ENCODE results near the gene LITAF.

The LITAF gene

GRCh38 chr16:11551842-11552241, 34.9 kb downstream of the LITAF start:
- DNase-seq (ENCODE audit: low read depth in 2 of 2): no peak

DNA sequence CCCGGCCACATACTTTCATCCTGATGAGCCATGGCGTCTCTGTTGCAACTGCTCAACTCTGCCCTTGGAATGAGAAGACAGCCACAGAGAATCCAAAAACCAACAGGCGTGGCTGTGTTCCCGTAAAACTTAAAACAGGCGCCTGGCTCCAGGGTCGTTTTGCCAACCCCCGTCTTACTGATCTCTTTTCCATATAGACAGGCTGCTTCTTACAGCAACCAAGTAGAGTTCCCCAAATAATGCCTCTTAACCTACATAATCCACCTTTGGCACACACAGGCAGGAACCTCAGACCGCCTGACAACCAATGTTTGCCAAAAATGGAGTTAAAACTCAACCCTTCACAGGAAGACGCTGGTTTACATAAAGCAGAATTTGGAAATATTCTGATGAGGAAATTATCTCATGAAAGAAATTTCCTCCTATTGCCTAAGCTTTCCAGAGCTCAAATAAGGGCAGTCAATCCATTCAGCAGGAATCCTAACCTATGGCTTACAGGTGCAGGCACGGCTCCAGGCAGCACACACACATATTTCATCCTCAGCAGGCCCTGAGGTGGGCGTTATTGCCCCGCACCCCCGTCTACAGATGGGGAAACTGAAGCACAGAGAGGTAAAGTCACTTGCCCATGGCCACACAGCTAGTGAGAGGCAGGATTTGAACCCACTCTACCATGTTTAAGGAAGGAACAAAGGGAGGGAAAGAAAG, 35.8 kb downstream of the LITAF start:
- no peak for DNase-seq (ENCODE audit: low read depth in 2 of 2)

GRCh38 chr16:11547118-11547916, 39.4 kb downstream of the LITAF start:
- DNase-seq (ENCODE audit: low read depth in 2 of 2): no peak

- DNase-seq (ENCODE audit: low read depth in 2 of 2): no peak
Observed at GRCh38 chr16:11546608-11547061, 40.1 kb downstream of the LITAF start.

DNA sequence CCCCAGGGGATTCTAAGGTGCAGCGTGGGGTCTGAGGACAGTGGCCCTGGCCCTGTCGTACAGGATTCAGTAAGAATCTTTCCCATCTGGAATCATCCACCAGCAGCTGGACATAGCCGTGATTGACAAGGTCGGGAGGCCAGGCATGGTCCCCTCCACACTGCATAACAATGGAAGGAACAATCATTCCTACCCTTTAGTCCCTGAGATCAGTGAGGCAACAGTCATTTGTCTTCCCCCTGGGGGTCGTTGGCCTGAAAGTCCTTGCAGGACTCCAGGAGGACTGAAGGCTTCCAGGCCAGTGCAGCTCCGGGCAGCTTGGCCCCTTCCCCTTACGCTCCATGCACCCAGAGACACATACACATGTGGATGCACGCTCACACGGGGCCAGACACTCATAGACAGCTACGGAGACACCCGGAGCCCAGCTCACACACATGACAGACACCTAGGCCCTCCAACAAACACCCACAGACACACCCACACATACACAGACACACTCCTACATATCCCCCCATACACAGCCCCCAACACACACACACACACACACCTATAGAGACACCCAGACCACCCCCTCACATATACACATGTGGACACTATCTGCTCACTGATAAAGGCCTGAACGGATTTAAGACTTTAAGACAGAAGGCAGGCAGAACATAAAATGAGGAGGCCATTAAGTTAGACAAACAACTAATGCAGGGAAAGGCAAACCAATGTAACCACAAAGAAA, 42.9 kb downstream of the LITAF start:
- DNase-seq (ENCODE audit: low read depth in 2 of 2): no peak

GRCh38 chr16:11542069-11542744, 44.5 kb downstream of the LITAF start:
- DNase-seq (ENCODE audit: low read depth in 2 of 2): no peak

DNA sequence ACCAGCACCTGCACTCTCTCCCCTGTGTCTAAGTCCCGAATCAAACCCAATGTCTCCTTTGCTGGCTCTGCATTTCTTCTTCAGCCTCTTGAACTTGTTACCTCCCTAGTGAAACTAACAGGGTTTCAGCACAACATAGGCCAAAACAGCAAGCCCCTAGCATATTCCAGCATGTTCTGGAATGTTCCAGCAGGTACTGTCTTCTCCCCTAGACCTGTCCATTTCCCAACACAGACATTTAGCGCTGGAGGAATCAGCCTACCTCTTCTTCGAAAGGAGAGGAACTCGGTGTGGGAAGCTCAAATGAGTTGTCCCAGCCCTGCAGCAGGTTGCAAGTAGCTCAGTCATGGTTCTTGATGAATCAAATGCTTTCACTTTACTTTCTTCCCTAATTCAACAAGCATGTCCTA, 47.1 kb downstream of the LITAF start:
- DNase-seq (ENCODE audit: low read depth in 2 of 2): no peak

DNA sequence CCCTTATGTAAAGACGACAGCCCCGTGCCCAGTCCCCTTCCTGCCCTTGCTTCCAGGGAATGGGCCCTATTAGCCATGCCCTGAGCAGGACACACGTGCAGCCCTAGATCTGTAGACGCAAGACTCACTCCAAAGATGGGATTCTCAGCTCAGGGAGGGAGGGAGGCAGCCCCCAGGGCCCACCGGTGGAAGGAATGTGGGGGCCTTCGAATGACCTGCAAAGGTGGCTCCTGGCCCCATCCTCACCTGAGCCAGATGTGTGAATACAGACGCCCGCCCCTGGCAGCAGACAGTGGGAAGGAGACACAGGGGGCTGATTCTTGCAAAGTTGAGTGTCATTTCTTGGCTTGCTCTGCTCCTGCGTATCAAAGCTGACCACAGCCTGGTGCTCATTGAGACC, 47.8 kb downstream of the LITAF start:
- DNase-seq (ENCODE audit: low read depth in 2 of 2): no peak

DNA sequence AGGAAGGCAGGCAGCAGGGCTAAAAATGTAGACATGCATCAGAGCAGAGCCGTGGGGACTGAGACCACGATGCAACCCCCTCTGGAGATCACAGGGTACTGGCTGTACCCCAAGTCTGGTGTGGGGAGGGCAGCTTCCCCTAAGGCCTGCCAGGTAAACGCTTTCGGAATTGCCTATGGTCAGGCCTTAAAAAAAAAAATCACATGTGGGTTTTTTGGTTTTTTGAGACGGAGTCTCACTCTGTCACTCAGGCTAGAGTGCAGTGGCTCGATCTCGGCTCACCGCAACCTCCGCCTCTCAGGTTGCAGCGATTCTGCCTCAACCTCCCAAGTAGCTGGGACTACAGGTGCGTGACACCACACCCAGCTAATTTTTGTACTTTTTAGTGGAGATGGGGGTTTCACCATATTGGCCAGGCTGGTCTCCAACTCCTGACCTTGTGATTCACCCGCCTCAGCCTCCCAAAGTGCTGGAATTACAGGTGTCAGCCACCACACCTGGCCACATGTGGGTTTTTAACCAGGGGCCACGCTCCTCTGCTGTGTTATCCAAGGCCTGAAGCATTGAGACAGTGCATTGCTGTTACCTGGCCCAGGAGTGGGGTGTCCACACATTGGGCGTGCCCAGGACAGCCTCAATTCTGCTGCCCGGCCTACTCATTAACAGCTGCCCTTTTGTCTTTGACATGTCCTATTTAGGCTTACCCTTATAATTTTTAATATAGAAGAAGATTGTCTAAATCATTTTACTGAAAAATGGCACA, 50.4 kb downstream of the LITAF start:
- DNase-seq (ENCODE audit: low read depth in 2 of 2): no peak

DNA sequence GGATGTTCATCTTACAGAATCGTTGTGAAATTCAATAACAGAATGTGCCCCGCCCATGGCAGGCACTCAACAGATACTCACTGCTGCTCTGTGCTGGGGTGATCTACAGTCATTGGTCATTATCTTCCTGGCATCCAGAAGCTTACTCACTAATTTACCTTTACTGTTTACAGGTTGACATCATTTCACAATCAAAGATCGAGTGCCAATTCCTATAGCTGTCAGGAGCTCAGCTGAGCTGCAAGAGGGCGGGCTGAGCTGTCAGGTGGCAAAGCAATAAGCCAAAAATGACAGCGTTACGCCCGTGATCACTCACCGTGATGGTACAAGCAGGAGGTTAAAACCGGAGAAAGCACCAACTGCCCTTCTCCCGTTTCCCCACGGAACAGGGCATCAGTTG, 51.2 kb downstream of the LITAF start:
- no peak for DNase-seq (ENCODE audit: low read depth in 2 of 2)

DNA sequence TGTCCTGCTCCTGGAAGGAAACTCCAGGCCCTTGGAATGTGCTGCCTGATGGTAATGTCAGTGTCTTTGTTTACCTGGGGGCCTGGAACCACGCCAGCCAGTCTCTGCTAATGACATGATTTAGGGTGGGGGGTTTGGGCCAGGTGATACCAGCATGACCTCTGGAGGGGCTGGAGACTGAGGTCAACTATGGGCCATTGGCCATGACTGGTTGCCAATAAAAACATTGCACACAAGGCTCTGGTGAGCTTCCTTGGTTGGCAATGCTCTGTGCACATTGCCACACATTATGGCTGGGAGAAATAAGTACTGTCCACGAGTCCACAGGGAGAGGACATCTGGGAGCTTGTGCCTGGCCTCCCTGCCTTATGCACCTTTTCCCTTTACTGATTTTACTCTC, 52.5 kb downstream of the LITAF start:
- no peak for DNase-seq (ENCODE audit: low read depth in 2 of 2)

DNA sequence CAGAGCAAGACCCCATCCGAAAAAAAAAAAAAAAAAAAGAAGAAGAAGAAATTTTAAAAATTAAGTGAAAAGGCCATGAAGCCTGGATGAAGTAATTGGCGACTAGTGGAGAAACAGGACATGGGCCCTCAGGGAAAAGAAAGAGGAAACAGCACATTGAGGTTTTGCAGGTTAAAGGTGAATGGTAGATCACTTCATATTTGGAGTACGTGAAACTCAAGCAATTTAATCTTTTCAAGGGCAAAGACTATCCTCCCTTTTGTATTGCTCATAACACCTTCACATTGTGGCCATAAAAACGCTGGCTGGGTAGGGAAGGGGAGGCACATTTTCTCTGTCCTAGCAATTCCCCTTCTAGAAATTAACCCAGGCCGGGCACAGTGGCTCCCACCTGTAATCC, 53.1 kb downstream of the LITAF start:
- no peak for DNase-seq (ENCODE audit: low read depth in 2 of 2)

DNA sequence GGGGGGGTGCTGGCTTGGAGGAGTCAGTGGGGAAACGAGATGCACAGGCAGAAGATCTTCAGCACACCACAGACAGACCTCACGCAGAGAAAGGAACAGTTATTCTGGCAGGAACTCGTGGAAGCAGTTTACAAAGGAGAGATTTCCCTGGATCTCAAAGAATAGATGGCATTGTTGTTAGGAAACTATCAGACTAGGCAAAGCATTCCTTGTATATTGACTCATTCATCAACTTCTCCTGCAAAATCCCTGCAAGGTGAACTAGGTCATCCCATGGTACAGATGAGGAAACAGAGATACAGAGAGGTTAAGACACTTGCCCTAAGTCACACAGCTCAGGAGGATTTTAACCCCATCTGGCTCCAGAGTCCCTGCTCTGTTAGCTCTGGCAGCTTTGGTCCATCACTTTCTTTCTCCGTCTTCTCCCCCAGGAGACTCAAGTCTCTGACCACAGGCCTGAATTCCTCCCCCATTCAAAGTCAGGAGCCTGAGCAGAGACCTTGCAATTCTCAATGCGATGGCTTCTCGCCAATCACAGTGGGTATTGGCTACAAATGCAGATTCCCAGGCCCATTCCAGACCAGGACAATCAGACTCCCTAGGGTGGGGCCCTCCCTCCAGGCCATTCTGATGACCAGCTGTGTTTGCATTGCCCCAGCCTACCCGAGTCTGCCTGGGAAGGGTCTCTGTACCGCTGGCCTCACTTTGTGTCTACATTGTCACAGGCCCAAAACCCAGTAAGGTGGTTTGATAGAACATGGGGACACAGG, 56.4 kb downstream of the LITAF start:
- DNase-seq (ENCODE audit: low read depth in 2 of 2): no peak

- no peak for DNase-seq (ENCODE audit: low read depth in 2 of 2)
Observed at GRCh38 chr16:11529285-11529684, 57.4 kb downstream of the LITAF start.

DNA sequence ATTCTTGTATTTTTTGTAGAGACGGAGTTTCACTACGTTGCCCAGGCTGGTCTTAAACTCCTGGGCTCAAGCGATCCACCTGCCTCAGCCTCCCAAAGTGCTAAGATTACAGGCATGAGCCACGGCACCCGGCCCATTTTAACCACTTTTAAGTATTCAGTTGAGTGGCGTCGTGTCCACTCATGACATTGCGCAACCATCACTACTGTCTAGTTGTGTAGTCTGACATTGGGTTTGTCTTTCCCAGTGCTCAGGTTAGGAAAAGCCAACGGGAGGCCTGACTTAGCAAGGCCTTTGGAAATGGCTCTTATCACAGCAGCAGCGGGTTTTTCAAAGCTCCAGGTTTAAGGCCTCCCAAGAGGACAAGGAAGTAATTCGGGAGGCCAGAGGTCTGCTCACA, 58.7 kb downstream of the LITAF start:
- DNase-seq (ENCODE audit: low read depth in 2 of 2): no peak

DNA sequence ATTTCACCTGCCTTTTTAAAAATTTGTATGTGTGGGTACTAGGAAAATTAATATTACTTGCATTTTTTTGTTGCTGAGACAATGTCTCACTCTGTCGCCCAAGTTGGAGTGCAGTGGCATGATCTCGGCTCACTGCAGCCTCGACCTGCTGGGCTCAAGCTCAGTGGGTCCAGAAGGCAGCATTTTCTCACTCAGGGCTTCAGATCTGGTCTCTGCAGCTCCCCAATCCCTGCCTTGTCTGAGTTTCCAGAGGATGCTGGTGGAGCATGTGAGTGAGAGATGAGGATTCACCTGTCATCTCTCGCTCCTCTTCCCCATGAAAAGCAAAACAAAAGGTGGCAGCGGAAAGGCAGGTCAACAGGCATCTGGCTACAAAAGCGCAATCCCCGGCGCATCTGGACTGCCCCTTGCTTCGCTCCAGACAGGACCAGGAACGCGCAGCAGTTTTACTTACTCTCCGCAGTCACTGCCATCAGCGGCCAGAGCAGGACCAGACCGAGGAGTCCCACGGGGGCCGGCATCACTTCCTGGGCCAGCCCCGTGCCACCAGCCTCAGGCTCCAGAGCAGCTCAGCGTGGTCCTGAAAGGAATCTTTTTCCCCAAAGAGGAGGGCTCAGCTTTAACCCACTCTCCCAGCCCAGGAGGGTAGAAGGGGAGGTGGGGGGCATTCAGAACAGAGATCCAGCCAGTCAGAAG, 59.9 kb downstream of the LITAF start:
- no peak for DNase-seq (ENCODE audit: low read depth in 2 of 2)

- DNase-seq (ENCODE audit: low read depth in 2 of 2): no peak
Observed at GRCh38 chr16:11524098-11524760, 62.5 kb downstream of the LITAF start.

DNA sequence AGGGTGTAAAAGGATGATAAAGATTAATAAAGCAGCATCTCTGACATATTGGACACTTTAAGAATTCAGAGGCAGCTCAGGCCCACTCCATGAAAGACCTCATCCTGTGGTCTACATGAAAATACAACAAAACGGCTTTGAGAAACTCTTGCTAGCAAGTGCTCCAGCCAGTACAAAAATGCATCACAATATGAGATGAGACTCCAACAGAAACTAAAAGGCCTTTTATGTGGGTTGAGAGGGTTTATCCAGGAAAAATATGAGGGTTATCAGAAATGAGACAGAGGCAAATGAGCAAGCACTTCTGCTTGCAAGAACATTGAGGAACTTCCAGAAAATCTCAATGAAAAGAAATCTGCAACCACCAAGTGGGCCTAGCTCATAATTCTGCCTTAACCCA, 65.7 kb downstream of the LITAF start:
- no peak for DNase-seq (ENCODE audit: low read depth in 2 of 2)

DNA sequence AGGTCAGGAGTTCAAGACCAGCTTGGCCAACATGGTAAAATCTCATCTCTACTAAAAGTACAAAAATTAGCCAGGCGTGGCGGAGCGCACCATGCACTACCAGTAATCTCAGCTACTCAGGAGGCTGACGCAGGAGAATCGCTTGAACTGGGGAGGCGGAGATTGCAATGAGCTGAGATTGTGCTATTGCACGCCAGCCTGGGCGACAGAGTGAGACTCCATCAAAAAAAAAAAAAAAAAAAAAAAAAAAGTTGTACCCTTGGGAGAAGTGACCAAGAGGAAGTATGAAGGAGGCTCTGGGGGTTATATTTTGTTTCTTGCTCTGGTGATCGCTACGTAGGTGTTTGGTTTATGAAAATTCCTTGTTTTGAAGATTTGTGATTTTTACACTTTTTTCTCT, 66.3 kb downstream of the LITAF start:
- DNase-seq (ENCODE audit: low read depth in 2 of 2): no peak

Measured in stimulated activated CD8-positive, alpha-beta memory T cell treated with anti-CD3 and anti-CD28 coated beads, Interleukin-2, amount 100 ng/mL, for 1 hour (primary cell).